ENCODE measurements around the gene TUBGCP6.
A peak's percentile ranks its signal among the peaks of the same experiment; 100 is the strongest.

The TUBGCP6 gene, protein sequence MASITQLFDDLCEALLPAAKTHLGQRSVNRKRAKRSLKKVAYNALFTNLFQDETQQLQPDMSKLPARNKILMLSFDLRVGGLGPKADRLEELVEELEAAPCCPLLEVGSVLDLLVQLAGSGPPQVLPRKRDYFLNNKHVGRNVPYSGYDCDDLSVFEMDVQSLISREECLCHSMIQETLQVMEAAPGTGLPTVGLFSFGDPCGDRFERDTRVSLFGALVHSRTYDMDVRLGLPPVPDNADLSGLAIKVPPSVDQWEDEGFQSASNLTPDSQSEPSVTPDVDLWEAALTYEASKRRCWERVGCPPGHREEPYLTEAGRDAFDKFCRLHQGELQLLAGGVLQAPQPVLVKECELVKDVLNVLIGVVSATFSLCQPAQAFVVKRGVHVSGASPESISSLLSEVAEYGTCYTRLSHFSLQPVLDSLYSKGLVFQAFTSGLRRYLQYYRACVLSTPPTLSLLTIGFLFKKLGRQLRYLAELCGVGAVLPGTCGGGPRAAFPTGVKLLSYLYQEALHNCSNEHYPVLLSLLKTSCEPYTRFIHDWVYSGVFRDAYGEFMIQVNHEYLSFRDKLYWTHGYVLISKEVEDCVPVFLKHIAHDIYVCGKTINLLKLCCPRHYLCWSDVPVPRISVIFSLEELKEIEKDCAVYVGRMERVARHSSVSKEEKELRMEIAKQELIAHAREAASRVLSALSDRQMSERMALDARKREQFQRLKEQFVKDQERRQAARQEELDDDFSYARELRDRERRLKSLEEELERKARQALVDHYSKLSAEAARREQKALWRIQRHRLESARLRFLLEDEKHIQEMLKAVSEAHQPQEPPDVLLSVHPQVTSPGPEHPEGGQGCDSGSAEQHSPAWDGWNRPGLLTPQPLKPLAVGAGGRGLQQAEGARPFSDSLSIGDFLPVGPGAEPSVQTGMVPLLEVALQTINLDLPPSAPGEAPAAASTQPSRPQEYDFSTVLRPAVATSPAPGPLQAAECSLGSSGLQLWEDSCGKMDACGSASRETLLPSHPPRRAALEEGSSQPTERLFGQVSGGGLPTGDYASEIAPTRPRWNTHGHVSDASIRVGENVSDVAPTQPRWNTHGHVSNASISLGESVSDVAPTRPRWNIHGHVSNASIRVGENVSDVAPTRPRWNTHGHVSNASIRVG (N-terminal part only)

DNA sequence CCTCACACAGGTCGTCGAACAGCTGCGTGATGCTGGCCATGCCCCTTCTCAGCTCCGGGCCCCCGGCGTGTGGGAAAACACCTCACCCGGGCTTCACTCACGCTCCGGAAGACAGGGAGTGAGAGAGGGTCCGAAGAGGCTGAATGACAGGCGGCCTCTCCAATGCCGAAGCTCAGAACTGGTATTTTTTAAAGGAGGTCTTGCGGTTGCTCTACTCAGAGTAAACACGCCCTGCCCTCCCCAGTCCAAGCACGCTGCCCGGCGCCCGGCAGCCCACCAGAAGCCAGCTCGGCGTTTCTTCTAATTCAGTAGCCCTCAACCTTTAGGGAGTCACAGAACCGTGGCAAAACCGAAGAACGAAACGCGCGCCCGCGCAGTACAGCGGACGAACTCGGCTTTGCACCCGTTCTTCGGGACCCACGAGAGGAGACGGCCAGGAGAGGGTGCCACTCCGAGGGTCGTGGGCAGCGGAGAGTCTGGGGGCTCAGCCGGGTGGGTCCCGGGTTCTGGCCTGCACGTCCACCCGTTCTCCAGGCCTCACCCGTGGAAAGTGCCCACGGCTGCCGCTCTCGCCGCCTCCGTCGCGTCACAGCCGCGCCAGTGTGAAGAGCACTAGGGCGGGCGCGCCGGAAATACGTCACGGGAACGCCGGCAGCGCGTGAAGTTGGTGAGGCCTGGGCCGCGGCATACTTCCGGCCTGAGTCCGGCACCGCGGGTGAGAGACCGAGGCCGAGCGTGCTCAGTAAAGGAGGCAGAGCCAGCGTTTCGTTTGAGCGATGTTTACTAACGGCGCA lies at the start of gene TUBGCP6:
TUBGCP6 (minus strand) TSS at position 604 of the 794 bp plus-strand sequence; CDS start at position 40, 564 bp downstream.
- peak; percentile 84 for DNase-seq

DNA sequence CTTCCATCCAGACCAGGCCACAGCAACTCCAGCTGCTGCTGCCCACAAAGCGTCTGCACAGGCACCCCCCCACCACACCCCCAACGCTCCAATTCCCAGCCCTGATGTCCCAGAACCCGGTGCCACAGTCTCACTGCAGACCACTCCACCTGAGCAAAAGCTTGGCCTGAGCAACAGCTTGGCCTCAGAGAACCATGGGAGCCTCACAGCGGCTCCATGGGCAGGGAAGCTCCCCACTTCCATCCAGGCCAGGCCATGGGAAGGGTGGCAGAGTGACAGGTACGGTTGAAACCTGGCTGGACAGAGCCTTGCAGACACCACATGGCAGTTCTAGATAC lies 49.5 kb upstream of the TUBGCP6 start:
- no peak for DNase-seq

DNA sequence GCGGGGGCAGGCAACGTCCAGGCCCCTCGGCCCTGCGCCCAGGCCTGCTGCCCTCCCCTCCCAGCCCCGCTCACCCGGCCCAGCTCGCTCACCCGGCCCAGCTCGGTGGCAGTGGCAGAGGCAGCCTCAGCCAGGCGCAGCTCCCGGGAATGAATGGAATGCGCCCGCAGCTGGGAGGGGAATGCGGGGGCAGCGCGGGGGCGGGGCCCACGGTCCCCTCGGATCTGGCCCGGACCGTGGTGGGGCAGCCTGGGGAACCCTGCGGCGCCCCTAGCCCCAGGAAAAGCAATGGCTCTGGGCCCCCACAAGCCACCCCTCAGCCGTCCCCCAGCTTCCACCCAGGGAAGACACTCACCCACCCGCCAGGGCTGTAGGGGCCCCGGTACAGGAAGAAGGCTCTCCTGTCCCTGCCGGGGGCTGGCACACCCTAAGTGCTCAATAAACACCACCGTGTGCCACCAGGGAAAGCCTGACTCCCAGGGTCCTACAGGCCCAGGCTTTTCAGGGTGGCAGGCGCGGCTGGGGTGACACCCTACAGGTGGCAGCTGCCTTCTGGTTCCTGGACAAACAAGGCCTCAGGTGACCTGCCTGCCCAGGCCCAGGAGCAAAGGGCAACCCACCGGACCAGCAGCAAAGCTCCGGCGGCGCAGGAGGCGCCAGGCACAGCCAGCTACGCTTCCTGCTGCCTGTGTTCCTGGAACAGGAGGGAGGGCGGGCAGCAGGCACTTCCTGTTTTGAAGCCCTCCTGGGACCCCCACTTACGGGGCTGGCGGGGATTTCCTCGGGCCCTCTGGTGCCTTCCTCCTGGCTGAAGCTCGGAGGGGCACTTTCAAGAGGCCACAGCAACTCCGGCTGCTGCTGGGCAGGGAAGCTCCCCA lies 48.9 kb upstream of the TUBGCP6 start:
- DNase-seq = no peak

DNA sequence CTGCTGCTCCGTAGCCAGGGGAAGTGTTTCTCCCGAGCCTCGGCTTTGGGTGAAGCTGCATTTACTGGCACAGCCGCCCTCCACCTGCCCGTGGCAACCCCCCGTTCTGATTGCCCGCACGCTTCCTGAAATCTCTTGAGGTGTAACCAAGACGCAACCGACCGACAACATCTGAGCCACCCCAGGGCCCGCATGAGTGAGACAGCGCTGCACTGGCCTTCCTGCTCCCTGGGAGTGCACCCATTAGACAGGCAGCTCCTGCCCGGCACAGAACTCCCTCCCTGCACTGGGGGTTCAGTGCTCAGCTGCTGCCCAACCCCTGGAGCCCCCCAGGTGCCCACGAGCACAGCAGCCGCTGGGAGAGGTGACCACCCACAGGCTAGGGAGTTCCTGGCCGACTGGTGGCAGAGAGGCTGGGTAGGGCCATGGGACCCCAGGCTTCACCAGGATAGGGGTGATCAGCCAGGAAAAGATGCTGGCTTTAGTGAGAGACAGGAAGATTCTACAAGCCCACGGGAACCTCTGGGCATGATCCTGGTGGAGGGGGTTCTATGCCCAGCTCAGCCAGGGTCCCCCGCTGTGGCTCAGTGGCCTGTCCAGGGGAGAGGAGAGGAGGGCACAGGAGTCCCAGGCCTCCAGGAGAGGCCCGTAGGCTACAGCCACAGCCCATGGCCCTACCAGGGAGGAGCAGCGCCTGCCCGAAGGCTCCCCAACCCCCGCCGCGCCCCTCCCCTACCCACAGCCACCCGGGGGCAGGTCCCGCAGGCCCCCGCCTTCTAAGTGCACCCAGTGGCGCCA lies 48.0 kb upstream of the TUBGCP6 start:
- no peak for DNase-seq

- no peak for DNase-seq
Observed at GRCh38 chr22:50289942-50290630, 45.3 kb upstream of the TUBGCP6 start.

GRCh38 chr22:50289151-50289941 lies 44.5 kb upstream of the TUBGCP6 start:
- DNase-seq = no peak

DNA sequence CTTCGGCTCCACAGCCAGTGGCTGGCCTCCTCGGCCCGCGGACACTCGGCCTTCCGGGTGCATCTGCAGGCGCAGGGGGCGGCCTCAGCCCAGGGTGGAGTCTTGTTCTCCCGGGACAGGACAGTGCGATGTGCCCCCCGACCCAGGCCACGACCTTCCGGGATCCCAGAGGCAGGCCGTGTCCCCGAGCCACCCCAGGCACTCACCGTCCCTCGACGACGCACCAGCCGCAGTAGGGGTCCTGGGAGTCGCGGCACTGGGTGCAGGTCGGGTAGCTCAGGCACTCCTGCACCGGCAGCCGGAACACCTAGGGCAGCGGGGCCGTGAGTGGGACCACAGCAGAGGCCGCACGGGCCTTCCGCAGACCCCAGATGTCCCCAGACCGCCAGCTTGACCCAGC lies 42.9 kb upstream of the TUBGCP6 start:
- DNase-seq = no peak

DNA sequence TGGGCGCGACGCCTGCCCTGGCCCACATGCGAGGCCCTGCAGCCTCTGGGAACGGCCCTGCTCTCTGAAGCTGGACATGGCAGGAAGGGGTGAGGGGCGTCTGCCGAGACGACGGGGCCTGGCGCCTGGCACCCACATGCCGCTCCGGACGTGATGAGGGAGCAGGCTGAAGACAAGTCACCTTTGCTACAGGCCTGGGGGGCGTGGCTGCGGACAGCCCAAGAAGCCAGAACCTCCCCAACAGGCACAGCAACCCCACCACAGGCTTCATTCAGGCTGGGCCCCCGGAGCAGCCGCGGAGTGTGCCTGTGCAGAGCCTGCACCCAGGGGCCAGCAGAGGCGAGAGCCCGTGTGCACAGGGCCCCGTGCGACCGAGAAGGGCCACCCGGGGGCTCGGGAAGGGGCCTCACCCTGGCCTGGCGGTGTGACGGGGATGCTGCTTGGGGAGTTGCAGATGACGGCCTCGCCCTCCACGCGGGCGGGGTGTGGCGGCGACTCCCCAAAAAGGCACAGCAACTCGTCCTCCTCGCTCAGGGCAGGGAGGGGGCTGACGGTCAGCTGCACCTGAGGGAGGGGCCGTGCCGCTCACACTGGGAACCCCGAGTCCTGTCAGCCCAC lies 42.0 kb upstream of the TUBGCP6 start:
- no peak for DNase-seq

DNA sequence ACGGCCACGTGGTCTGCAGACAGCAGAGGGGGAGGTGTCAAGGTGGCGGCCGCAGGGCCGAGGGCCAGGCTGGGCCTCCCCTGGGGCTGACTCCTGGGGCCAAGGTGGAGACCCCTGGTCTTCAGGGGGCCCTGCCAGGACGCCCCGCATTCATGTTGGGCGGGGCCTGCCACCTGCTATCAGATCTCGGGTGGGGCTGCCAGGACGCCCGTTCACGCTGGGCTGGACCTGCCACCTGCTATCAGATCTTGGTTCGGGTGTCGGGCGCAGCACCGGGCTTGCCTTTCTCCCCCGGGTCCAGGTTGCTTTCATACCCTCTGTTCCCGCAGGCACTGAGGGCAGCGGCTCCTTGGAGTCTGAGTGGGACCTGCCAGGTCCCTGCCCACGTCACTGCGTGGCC lies 41.5 kb upstream of the TUBGCP6 start:
- DNase-seq = no peak

GRCh38 chr22:50285568-50286229 lies 40.9 kb upstream of the TUBGCP6 start:
- no peak for DNase-seq

- no peak for DNase-seq
Observed at GRCh38 chr22:50284479-50284878, 39.7 kb upstream of the TUBGCP6 start.

DNA sequence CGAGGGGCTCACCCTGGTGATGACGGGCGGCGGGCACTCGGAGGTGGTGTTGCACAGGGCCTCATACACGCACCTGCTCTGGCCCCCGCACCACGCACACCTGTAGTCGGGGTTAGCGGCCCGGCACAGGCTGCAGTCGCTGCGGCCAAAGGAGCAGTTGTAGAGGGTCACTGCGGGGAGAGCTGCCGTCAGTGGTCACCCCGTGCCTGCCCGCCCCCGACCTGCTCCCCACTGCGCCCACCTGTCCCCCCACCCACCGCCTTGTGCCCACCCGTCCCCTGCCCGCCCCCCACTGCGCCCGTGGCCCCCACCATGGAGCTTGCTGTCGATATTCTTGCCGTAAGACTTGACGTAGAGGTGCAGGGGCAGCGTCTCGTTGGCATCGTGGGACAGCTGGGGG lies 39.0 kb upstream of the TUBGCP6 start:
- DNase-seq = no peak

- no peak for DNase-seq
Observed at GRCh38 chr22:50282361-50283155, 37.7 kb upstream of the TUBGCP6 start.

GRCh38 chr22:50281957-50282356 lies 37.1 kb upstream of the TUBGCP6 start:
- no peak for DNase-seq

DNA sequence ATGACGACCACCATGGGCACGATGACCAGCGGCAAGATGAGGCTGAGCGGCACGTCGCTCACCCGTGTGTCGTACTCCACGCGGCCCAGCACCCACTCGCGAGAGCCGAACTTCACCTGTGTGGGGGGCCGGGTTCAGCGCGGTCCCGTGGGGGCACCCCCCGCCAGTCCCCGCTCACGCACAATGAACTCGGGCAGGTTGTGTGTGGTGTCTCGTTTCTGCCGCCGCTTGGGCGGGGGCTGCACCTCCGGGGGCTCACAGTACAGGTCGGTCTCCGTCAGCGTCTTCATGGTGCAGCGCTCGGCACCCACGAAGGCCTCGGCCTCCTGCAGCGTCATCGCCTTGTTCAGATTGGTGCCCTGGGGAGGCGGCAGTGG lies 36.5 kb upstream of the TUBGCP6 start:
- no peak for DNase-seq

DNA sequence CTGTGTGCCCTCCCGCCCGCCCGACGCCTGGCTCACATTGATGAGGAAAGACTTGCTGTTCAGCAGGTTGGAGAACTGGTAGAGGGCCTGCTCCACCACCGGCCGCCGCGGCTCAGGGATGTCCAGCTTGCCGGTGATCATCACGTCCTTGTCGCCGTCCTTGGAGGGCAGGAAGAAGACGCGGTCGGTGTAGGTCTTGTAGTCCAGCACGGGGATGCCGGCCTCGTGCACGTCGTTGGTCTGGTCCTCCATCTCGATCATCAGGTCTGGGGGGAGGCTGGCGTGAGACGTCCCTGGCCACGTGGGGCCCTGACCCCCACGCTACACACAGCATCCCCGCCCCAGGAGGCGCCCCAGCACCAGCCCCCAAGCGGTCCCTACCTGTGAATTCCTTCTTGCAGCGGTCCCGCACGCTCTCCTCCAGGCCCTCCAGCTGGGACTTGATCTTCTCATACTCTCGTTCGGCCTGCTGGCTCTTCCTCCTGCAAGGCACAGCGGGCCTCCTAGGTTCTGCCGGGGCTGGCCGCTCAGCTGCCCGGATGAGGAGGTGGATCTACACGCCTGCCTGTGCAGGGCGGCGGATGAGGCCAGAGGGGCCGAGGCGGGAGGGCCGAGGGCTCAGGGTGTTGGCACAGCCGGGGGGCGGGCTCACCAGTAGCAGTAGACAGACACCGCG lies 36.0 kb upstream of the TUBGCP6 start:
- DNase-seq = no peak
